HepG2 (cell line): ENCODE results near the gene CNKSR3. TPM values are rescaled to one million over a fixed set of nuclear protein-coding genes. Genes with fewer than 3 reads are reported as not detected.

ENCODE experiments used
- ATAC-seq: fragments of 200-7000 bp; cut with Tn5 transposase; 3 replicates; pipeline ENCODE4 v1.9.1; 2020; ENCODE audit warnings: mild to moderate bottlenecking, moderate library complexity
- BruUV-seq: library from RNA; stranded (reverse); fragments of 400-500 nt; replicated peaks from 2 replicates; lab custom pipeline; 2021; lab: Mats Ljungman, UMichigan
- CTCF ChIA-PET: fragments of 300-600 bp; formaldehyde crosslinking; extraction: SDS; loops from one replicate; lab custom pipeline; 2021; ENCODE audit warnings: low total read pairs, inconsistent platforms, low intra/inter-chr PET ratio; lab: Yijun Ruan, JAX
- POLR2A ChIA-PET: fragments of 350-600 bp; sonication (Branson Sonifier 250); formaldehyde crosslinking; loops from one replicate; lab custom pipeline; 2020; ENCODE audit warnings: antibody characterized with exemption, inconsistent platforms; lab: Yijun Ruan, JAX
- DNase-seq: peaks from one replicate; pipeline ENCODE4 v3.0.0-alpha.2; 2015; ENCODE audit warnings: low spot score
- FAIRE-seq: peaks from 3 replicates; lab custom pipeline; 2011; peaks lifted over from hg19 to GRCh38; lab: Jason Lieb, UNC
- H2AFZ ChIP-seq: one replicate; pipeline ENCODE4 v1.6.1; 2011; ENCODE audit warnings: low read length, inconsistent platforms
- H3K27ac ChIP-seq: fragments of 300-600 bp; 3 replicates; pipeline ENCODE4 v1.8.0; 2011; ENCODE audit warnings: mixed run types, mild to moderate bottlenecking, mixed read lengths, low read length, inconsistent platforms; ENCODE audit not compliant: insufficient read depth; ENCODE audit errors: extremely low read length
- H3K27me3 ChIP-seq, 2 experiments: fragments of 200-600 bp in 1 of 2; 2 replicates in 1 of 2; 3 replicates in 1 of 2; pipeline versions ENCODE4 v1.6.0 to v1.8.0; 2011; ENCODE audit warnings: low read length in 2 of 2, mild to moderate bottlenecking in 2 of 2, moderate library complexity in 2 of 2, inconsistent platforms in 1 of 2; ENCODE audit not compliant: insufficient read depth in 2 of 2, control insufficient read depth in 1 of 2
- H3K36me3 ChIP-seq, 2 experiments: fragments of 200-600 bp in 1 of 2; replicated peaks in 1 of 2; 2 replicates in 1 of 2; 3 replicates in 1 of 2; pipeline versions ENCODE4 v1.5.1 to v1.8.0; 2011; ENCODE audit warnings: low read length in 2 of 2, inconsistent platforms in 1 of 2; ENCODE audit not compliant: insufficient read depth in 2 of 2, control insufficient read depth in 1 of 2
- H3K4me1 ChIP-seq: 2 replicates; pipeline ENCODE4 v1.5.1; 2012; ENCODE audit warnings: low read length, inconsistent platforms; ENCODE audit not compliant: insufficient read depth
- H3K4me2 ChIP-seq: 2 replicates; pipeline ENCODE4 v1.6.0; 2011; ENCODE audit warnings: low read depth, low read length, inconsistent platforms
- H3K4me3 ChIP-seq, 3 experiments: fragments of 200-600 bp in 1 of 3; sonication (generic), shearing (Covaris generic) in 1 of 3; replicated peaks in 1 of 3; 2 replicates each; pipeline ENCODE4 v1.5.1; 2011 to 2016; ENCODE audit warnings: low read length in 3 of 3, inconsistent platforms in 2 of 3, low read depth in 2 of 3, mild to moderate bottlenecking in 2 of 3, control low read depth in 1 of 3, mixed read lengths in 1 of 3; ENCODE audit not compliant: insufficient read depth in 1 of 3
- H3K79me2 ChIP-seq: one replicate; pipeline ENCODE4 v1.6.1; 2011; ENCODE audit warnings: low read length, inconsistent platforms; ENCODE audit not compliant: insufficient read depth
- H3K9ac ChIP-seq: 2 replicates; pipeline ENCODE4 v1.6.0; 2011; ENCODE audit warnings: mild to moderate bottlenecking, low read depth, low read length, inconsistent platforms; ENCODE audit not compliant: insufficient read depth
- H3K9me3 ChIP-seq: 2 replicates; pipeline ENCODE4 v1.5.1; 2012; ENCODE audit warnings: mild to moderate bottlenecking, low read length
- H4K20me1 ChIP-seq: 2 replicates; pipeline ENCODE4 v1.6.0; 2011; ENCODE audit warnings: inconsistent platforms, mild to moderate bottlenecking, low read length, moderate library complexity; ENCODE audit not compliant: insufficient read depth
- CEBPB ChIP-seq: IDR thresholded peaks from 2 replicates; pipeline ENCODE4 v1.6.1; 2011; ENCODE audit warnings: low read depth, low read length, improper control_type of control experiment, borderline replicate concordance
- CREB1 ChIP-seq, 2 experiments: fragments of 450-650 bp in 1 of 2; IDR thresholded peaks; 2 replicates each; pipeline ENCODE4 v1.6.1; 2016 to 2017; ENCODE audit warnings: control low read depth in 1 of 2, mild to moderate bottlenecking in 1 of 2, missing compliant biosample characterization in 1 of 2, missing genetic modification characterization in 1 of 2
- HMGA1 ChIP-seq: sonication (generic); formaldehyde crosslinking; conservative IDR thresholded peaks from 2 replicates; pipeline ENCODE4 v1.4.0; 2020; ENCODE audit warnings: missing genetic modification reagents
- SNAI1 ChIP-seq: sonication (generic); formaldehyde crosslinking; IDR thresholded peaks from 2 replicates; pipeline ENCODE4 v1.5.0; 2020; ENCODE audit warnings: mild to moderate bottlenecking, missing genetic modification reagents, borderline replicate concordance
- TOPORS ChIP-seq: sonication (generic); formaldehyde crosslinking; IDR thresholded peaks from 2 replicates; pipeline ENCODE4 v1.8.0; 2023; ENCODE audit warnings: mild to moderate bottlenecking, missing genetic modification reagents
- YY1 ChIP-seq: IDR thresholded peaks from 2 replicates; pipeline ENCODE4 v1.6.1; 2011; ENCODE audit warnings: low read length, low read depth, moderate library complexity, mild to moderate bottlenecking; ENCODE audit not compliant: insufficient read depth, insufficient replicate concordance
- WGBS: methylation state at CpG from one replicate; pipeline ENCODE4 v1.1.6; 2017; ENCODE audit warnings: low lambda C conversion rate; 5-methylcytosine and 5-hydroxymethylcytosine counted together
- in situ Hi-C: cut with HindIII; loops from 2 replicates; pipeline ENCODE4 v1.10.0; 2017; ENCODE audit warnings: low pct_unique_long_range_greater_than_20kb; ENCODE audit not compliant: extremely low pct_ligation_motif_present
- intact Hi-C: fragments of 100-400 bp; cut with micrococcal nuclease; formaldehyde crosslinking; loops from one replicate; pipeline ENCODE4 v1.10.0; 2022; ENCODE audit not compliant: unreplicated experiment
- polyA plus RNA-seq, 8 experiments: library from polyadenylated mRNA; depleted of rRNA in 3 of 8; stranded (reverse) in 7 of 8; unstranded in 1 of 8; fragments of >200 nt; fragmentation: Illumina TruSeq in 4 of 8; extraction: Trizol in 4 of 8; gene quantifications; 2 replicates each; pipeline versions ENCODE4 v1.2.1 to v1.2.3, GENCODE V29; 2011 to 2016; ENCODE audit warnings: low read depth in 4 of 8, missing spikeins in 1 of 8, mixed read lengths in 1 of 8; ENCODE audit not compliant: insufficient read depth in 1 of 8
- total RNA-seq, 5 experiments: library from RNA; depleted of rRNA; stranded (reverse); fragments of >200 nt; fragmentation: Illumina TruSeq; extraction: Trizol; gene quantifications; 2 replicates each; pipeline ENCODE4 v1.2.3, GENCODE V29; 2016; ENCODE audit warnings: low read depth in 1 of 5

CNKSR3 gene
- total and polyA plus RNA-seq, 2 of the 13 experiments (the other 11 are each of a cell fraction or from before 2014, with no cell fraction given): 9.2 to 38.6 TPM

DNA sequence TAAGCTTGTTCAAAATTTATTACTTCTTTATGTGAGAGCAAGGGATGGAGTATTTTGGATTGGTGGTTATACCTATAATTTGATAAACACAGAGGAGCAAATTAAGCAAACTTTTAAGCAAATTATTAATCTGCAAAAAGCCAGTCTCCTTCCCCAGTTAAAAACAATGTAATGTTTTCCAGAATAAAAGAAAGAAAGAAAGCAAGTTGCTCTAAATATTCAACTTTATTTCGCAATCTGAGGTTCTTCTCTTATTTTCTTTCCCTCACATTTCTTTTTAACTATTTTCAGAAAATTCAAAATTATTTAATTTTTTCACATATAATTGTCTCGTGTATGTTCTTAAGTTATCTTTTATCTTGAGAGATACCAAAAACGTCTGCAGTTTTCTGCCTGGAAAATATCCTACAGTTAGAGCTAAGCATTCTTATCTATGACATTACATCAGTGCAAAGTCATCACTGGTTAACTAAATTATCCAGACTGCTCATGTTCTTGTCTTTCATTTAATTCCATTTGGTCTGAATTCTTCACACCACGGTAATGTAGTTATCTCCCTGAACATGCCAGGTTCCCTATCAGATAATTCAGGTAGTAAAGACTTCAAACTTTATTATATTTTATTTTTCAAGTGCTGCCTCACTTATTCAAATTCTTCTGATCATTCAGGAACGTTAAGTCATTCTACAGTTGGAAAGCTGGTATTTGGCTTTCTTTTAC lies 3.3 kb upstream of the CNKSR3 start:
- WGBS: 60% methylated on average over 5 of the region's 5 CpGs
- ChIA-PET CTCF (no interaction called here), POLR2A (no interaction called here)
- Histone ChIP-seq H3K36me3 (no peaks in the 10 kb centered on the region), H3K9me3 (no peaks in the 10 kb centered on the region), H3K4me1 (peaks cover 12% of the 10 kb centered on the region), H3K79me2 (peaks cover 14% of the 10 kb centered on the region), H4K20me1 (peaks cover under 1% of the 10 kb centered on the region; the same call in 1 of the 2 replicates), H3K9ac (no peak overlapping the region), H3K27ac (no peak overlapping the region), H2AFZ (no peak overlapping the region), H3K4me2 (no peak overlapping the region), H3K27me3 (no peaks in the 10 kb centered on the region; a peak in 1 of 5 replicates), H3K4me3 (no peak overlapping the region)
- FAIRE-seq (no peak), ATAC-seq (no peak), DNase-seq (no peak)
- no TSS peak for BruUV-seq
- TF ChIP-seq SNAI1 (no peak), YY1 (no peak), CEBPB (peak; percentile 71; the same call in 1 of the 2 replicates), TOPORS (no peak)
- in situ Hi-C loops (loop anchor here (25.0 kb wide), 1 partner anchor 351 kb away; no protein-coding TSS in a partner anchor), intact Hi-C loops (loop anchor here (5.0 kb wide), 1 partner anchor 219 kb away; the partner anchor contains the start of gene SCAF8)

DNA sequence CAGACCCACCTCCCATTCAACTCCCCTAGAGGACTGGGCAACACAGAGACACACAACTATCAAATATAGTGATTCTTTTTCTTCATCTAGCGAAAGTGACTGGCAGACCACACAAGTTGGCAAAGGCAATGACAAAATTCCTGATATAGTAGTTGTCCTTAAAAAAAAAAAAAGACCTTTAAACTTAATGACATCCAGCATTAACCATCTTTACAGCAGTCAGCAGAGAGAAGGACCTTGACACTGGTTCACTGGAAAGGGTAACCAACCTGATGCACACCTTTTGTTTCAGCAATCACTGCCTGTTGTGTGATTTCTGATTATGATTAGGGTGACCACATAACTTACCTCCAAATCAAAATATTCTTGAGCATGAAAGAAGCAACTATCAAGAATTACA lies 1.7 kb upstream of the CNKSR3 start:
- ChIA-PET POLR2A (interaction anchor here (1.3 to 5.8 kb wide), 3 partner anchors 12 to 82 kb away, joined by 4 to 48 read pairs (median 20); no protein-coding TSS in a partner anchor), CTCF (no interaction called here)
- Histone ChIP-seq H4K20me1 (peaks cover 13% of the 10 kb centered on the region; the same call in 1 of the 2 replicates), H3K79me2 (peaks cover 30% of the 10 kb centered on the region), H3K4me2 (peak overlapping the region; percentile 60), H3K27ac (no peak overlapping the region), H3K4me1 (peaks cover 27% of the 10 kb centered on the region), H3K9me3 (no peaks in the 10 kb centered on the region), H2AFZ (no peak overlapping the region), H3K27me3 (no peaks in the 10 kb centered on the region; a peak in 1 of 5 replicates), H3K4me3 (no peak overlapping the region; a peak in 1 of 6 replicates), H3K9ac (no peak overlapping the region), H3K36me3 (no peaks in the 10 kb centered on the region)
- in situ Hi-C loops (loop anchor here (25.0 kb wide), 1 partner anchor 350 kb away; no protein-coding TSS in a partner anchor), intact Hi-C loops (loop anchor here (5.0 kb wide), 1 partner anchor 220 kb away; the partner anchor contains the start of gene SCAF8)
- 89% methylated on average over 1 of the region's 1 CpG for WGBS
- DNase-seq: no peak
- TF ChIP-seq HMGA1 (no peak), CREB1 (IDR thresholded peaks at IDR 0.05) (no peak), CREB1 (CRISPR knock-in tag; IDR thresholded peaks at IDR 0.05) (0 out of 2 replicates have a peak, but pooled peaks have one; percentile 32)
- FAIRE-seq: no peak
- BruUV-seq: no TSS peak
- ATAC-seq: no peak
